GM12874 (cell line): Measurements from ENCODE around the gene DSTYK.

Experiments used
- TF ChIP-seq, protein P1 (sequence below): IDR thresholded peaks from 2 replicates; pipeline ENCODE4 v1.5.1; 2011; ENCODE audit warnings: low read depth, mild to moderate bottlenecking, control low read depth, low read length, moderate library complexity; ENCODE audit not compliant: insufficient read depth

Gene DSTYK

DNA sequence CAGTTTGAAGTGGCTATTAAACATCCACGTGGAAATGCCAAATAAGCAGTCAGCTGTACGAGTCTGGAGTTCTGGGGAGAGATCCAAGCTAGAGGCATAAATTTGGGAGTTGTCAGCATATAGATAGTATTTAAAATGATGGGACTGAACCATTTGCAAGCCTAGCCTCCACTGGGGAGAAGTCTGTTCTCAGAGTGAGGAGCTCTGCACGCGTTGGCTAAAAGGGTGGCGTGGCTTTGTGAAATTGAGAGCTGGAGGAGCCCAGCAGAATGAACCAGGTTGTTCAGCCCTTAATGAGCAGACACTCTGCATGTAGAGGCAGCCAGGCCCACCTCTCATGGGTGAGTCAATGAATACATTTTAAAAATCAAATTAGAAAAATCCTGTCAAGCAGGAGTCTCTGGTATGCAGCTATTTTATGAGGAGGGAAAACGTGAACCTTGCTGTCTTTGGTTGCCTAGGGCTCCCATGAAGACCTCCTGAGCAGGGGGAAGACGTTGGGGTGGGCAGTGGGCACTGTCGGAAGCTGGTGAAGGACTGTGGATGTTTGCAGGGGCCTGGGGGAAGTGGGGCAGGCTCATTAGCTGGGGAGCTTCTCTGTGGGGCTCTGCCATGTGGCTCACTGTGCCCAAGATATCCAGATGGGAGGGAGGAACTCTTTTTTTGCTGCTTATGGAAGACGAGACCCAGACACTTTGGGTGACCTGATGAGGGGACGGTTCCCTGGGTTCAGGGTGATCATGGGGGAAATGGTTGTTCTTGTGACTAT lies 35.0 kb upstream of the DSTYK start:
- TF ChIP-seq, protein P1, sequence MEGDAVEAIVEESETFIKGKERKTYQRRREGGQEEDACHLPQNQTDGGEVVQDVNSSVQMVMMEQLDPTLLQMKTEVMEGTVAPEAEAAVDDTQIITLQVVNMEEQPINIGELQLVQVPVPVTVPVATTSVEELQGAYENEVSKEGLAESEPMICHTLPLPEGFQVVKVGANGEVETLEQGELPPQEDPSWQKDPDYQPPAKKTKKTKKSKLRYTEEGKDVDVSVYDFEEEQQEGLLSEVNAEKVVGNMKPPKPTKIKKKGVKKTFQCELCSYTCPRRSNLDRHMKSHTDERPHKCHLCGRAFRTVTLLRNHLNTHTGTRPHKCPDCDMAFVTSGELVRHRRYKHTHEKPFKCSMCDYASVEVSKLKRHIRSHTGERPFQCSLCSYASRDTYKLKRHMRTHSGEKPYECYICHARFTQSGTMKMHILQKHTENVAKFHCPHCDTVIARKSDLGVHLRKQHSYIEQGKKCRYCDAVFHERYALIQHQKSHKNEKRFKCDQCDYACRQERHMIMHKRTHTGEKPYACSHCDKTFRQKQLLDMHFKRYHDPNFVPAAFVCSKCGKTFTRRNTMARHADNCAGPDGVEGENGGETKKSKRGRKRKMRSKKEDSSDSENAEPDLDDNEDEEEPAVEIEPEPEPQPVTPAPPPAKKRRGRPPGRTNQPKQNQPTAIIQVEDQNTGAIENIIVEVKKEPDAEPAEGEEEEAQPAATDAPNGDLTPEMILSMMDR = no peak

DNA sequence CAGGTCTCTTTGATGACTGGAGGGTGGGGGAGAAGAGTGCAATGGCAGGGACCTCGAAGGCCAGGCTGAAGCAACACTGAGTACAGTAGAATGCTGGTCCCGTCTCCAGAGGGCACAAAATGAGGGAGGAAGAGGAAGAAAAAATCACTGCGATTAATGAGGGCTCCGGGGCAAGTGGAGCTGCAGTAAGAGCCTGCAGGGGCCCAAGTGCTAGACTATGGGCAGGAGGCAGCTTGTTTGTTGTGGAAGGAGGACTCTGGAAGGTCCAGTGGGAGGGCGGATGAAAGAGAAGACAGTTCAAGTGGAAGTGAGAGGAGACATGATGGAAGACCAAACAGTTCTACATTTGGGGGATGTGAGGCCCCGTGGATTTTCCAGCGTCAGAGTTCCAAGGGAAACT lies 33.6 kb upstream of the DSTYK start:
- TF ChIP-seq, protein P1 = no peak

DNA sequence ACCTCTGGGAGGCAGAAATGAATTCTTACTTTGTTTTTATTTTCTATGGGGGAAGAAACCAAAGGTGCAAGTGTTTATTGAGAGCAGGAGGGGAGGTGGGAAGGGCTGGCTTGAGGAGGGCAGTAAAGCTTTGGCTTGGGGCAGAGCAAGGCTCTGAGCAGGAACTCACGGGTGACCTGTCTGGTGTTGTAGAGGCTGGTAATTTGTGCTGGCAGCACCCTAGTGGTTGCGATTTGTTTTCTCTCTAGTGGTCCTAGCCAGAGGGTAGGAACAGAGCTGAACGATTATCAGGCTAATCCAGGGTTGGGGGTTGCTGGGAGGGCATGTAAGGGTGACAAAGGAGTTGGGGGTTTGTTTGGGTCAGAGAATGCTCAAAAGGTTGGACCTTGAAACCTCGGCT lies 32.9 kb upstream of the DSTYK start:
- TF ChIP-seq, protein P1 = no peak

DNA sequence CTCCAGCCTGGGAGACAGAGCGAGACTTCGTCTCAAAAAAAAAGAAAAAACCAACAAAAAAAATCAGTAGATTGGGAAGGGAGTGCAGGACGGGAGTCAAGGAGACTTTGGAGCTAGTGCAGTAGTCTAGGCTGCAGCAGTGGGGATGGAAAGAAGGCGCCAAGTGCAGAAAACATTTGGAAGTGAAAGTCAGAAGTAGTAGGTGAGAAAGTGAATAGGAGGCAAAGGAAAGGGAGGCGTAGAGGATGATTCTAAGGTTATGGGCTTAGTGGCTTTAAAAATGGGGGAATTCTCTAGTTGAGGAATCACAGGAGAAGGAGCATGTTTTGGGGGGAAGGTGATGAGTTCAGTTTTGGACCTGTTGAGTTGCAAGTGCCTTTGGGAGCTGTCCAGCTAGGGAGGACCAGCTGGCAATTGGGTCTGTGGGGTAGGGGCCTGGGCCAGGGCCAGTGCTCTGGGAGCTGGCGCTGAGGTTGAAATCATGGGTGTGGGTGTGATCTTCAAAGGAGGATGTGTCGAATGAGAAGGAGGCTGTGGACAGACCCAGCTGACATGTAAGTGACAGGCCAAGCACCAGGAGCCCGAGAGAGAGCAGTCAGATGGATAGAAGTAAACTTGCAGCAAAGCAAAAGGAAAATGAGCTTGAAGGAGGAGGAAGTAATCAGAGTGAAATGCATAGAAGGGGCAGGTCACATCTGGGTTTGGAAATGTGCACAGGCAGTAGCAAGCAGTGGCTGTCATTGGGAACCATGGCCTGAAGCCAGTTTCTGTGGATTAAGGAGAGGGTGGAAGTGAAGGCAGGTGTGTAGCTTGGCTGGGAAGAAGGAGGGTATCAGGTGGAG lies 32.1 kb upstream of the DSTYK start:
- TF ChIP-seq, protein P1 = no peak

DNA sequence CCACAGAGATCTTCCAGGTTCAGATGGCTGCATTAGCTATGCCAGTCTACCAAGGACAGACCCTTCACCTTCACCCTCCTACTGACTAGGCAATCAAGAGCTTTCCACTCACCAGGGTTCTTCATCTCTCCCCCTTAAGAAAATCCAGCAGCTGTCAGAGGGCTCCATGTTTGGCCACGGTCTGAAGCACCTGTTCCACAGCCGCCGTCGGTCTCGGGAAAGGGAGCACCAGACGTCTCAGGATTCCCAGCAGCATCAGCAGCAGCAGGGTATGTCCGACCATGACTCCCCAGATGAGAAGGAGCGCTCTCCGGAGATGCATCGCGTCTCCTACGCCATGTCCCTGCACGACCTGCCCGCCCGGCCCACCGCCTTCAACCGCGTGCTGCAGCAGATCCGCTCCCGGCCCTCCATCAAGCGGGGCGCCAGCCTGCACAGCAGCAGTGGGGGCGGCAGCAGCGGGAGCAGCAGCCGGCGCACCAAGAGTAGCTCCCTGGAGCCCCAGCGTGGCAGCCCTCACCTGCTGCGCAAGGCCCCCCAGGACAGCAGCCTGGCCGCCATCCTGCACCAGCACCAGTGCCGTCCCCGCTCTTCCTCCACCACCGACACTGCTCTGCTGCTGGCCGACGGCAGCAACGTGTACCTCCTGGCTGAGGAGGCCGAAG lies 30.0 kb upstream of the DSTYK start:
- TF ChIP-seq, protein P1 = no peak

DNA sequence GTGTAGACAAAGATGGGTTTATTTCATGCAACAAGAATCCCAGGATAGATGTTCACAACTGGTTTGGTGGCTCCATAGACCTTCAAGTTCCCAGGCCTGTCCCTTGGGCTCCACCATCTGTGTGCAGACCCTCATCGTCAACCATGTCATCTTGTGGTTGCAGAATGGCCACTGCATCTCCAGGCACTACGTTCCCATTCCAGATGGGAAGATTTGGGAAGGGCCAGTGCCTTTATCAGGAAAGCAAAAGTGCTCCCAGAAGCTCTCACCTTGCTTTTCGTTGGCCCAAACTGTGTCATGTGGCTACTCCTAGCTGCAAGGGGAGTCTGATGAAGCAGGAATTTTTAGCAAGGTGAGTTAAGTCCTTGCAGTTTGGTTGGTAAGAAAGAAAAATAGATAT lies 29.1 kb upstream of the DSTYK start:
- TF ChIP-seq, protein P1 = no peak

DNA sequence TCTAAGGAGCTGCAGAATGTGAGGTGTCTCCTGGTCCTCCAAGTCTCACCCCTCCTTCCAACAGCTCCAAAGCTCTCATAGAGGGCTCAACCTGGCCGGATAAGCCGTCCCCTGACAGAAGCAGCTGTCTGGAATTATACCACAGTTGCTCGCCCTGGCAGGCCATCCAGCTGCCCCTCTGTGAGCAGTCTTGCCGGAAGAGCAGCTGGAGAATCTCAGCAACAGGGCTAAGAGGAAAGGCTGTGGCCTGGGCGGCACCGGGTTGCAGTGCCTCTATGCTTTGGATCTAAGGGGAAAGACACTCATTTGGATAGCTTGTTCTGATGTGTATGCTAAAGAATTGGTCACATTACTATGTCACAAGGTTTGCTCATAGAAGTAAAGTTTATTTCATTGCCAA lies 28.6 kb upstream of the DSTYK start:
- TF ChIP-seq, protein P1 = no peak
